ENCODE measurements around the gene PHF23.

GRCh38 chr17:7250695-7251627 lies 11.7 kb upstream of the PHF23 start:
- TF ChIP-seq CTCF (IDR thresholded peaks at IDR 0.05; ENCODE audit: low read depth, low read length) (no peak), POLR2A (IDR thresholded peaks at IDR 0.05; ENCODE audit: extremely low read depth, insufficient read length) (no peak), MYC (IDR thresholded peaks at IDR 0.05; ENCODE audit: low read depth, low read length) (no peak)

Data from NB4 (cell line).